Activated T-cell treated with anti-CD3 and anti-CD28 coated beads for 1 hour (primary cell): Measurements from ENCODE around the gene OTP.

ENCODE experiments used
- DNase-seq: peaks from one replicate; pipeline ENCODE4 v3.0.0-alpha.2; 2020; ENCODE audit warnings: low read depth

Gene OTP

GRCh38 chr5:77637998-77638762 is at the start of gene OTP:
Gene OTP (minus strand): TSS chr5:77638713. CDS start chr5:77638549, 164 bp downstream.
- no peak for DNase-seq

DNA sequence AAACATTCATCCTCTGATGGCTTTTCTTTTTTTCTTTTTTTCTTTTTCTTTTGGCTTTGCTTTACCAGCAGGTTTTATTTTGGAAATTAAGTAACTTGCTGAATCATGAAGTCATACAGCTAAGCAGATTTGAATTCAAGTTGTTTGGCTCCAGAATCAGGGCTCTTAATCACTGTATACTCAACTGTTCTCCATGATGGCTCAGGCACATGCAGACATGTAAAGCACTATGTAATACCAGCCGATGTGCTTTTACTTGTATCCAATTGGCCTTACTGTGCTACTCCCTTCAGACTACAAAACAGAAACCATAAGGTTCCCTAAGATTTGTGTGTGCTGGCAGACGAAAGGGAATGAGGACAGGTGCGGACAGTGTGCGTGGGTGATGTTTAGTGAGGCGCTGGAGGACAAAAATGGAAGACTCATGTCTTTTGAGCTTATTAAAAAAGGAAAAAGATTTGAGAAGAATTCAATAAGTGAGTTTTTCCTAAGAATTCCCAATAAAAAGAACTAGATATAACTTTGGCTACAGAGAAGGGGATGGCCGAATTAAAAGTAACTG is 44.7 kb upstream of the OTP start:
- no peak for DNase-seq

- no peak for DNase-seq
Observed at GRCh38 chr5:77670526-77670925, 32.0 kb upstream of the OTP start.

- DNase-seq, result no peak
Observed at GRCh38 chr5:77669677-77670076, 31.2 kb upstream of the OTP start.

DNA sequence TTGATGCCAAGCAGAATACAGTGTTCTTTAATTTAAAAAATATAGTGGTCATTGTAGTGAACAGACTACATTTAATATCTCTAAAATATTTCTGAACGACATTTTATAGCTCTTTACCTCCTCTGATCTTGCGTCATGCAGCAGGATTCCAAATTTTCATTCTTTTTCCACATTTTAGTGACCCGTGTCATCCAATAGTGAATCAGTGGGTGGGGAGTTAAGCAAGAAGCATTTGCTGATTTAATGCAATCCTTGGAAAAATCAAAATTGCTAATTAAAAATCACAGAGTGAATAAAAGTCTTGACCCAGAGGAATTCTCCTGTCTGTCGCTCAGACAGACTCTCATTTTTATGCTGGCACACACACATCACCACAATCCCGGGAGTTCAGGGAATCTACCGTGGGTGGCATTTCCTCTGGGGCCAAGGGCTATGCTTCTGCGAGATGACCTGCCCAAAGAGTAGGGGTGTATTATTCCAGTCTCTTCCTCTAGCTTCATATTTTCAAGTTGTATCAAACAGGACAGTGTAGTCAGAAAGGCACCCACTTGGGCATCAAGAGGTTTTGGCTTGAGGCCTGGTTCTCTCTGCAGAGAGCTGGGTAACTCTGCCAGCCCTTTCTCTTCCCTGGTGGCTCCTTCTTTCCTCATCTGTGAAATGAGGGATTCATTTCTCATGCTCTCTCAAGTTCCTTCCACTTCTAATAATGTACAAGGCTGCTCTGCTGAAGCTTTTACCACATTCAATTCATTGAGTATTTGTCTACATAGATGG is 24.8 kb upstream of the OTP start:
- no peak for DNase-seq

DNA sequence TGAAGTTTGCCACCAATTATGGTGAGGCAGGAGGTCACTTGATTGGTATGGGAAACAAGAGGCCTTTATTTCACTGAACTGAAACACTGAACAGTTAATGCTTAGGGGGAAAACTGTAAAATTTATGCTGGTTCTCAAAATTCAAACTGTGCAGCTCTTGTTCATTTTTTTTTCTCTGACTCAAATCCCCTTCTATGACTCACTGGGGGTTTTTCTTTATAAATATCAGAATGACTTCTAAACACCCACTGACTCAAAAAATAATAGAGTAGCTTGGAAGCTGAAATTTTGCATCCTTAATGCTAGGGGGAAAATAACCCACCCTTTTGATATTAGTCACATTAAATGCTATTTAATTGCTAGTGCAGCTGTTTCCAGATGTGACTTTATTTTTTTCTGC is 24.1 kb upstream of the OTP start:
- DNase-seq, result no peak

DNA sequence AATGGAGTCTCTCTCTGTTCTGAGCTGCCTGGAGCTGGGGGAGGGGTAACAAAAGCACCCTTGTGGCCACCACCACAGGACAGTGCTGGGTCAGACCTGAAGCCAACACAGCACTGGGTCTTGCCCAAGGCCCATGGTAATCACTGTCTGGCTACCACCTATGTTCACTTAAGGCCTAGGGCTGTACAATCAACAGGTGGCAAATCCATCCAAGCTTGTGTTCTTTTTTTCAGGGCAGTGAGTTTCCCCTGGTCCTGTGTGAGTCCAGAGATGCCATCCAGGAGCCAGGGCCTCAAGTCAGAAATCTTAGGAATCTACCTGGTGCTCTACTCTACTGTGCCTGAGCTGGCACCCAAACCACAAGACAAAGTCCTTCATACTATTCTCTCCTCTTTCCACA is 20.1 kb upstream of the OTP start:
- no peak for DNase-seq

- DNase-seq, result no peak
Observed at GRCh38 chr5:77651343-77651742, 12.8 kb upstream of the OTP start.

DNA sequence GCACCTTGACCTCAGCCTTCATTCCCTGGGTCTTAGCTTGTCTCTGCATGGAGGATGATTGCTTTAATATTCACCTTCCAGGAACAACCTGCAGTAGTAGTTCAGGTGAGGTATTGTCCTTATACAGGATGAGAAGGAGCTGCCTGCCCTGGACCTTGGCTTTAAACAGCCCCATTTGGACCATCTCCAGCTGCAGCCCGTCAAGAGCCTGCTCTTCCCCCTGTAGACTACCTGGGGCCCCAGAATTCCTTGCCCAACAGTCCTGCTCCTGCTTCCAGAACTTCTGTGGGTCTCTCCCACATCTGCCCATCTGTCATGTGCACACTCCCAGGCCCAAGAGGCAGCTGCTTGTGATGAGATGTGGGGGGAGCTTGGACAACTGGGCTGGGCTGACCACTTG is 12.2 kb upstream of the OTP start:
- DNase-seq, result no peak

- DNase-seq, result no peak
Observed at GRCh38 chr5:77649776-77650175, 11.3 kb upstream of the OTP start.

DNA sequence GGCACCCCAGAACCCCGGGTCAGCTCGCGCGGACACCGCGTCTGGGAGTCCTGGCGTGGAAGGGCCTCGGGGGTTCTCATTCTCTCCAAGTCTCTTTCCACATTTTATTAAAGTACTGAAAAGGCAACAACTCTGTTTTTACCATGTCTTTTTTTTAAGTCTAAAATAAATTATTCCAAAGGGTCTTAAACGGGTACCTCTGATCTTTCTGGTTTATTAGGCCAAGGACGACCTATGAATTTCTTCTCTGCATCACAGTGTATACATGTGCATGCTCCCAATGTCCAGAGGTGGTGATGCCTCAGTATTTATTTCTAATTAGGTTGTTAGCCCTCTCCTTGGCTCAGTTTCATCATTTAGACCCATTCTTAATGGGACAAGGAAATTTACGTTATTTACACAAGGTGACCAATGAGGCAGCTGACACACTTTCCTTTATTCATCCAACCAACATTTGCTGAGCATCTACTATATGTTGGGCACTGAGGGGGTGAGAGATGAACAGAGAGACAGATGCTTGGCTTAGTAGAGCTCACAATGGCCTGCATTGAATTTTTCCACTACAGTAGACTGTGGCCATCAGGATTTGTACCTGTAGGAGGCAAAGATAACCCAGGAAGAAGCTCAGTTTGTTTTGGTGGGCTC is 7.6 kb upstream of the OTP start:
- no peak for DNase-seq

GRCh38 chr5:77645158-77645994 is 6.9 kb upstream of the OTP start:
- no peak for DNase-seq

DNA sequence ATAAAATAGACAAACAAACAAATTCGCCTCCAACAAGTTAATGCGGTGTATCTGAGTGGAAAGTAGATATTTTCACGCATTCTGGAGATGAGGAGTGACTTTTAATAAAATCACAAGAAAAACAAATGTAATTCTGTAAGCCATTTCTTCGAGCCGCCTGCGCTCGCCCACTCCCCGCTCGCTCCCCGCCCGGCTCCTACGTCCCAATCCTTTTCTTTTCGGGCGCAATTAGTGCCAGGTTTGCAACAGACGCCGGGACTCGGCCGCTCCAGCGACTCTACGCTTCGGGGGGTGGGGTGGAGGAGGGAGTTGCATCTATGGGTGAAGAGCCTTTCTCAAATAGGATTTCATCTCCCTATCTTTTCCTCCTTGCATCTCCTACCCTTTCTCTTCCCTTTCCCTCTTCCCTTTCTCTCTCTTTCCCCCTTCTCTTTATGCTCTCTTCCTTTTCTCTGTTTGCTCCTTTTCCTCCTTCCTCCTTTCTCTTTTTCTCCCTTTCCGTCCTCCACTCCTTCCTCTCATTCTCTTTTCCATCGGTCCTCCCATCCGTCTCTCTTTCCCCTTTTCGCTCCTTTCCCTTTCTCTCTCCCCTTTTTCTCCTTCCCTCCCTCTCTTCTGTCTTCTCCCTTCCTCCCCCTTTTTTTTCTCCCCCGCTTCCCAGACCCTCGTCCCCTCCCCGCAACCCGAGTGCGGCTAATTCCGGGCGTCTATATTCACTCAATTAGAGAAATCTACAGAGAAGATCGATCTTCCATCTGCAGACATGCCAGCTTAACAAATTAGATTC is 6.1 kb upstream of the OTP start:
- DNase-seq, result no peak

DNA sequence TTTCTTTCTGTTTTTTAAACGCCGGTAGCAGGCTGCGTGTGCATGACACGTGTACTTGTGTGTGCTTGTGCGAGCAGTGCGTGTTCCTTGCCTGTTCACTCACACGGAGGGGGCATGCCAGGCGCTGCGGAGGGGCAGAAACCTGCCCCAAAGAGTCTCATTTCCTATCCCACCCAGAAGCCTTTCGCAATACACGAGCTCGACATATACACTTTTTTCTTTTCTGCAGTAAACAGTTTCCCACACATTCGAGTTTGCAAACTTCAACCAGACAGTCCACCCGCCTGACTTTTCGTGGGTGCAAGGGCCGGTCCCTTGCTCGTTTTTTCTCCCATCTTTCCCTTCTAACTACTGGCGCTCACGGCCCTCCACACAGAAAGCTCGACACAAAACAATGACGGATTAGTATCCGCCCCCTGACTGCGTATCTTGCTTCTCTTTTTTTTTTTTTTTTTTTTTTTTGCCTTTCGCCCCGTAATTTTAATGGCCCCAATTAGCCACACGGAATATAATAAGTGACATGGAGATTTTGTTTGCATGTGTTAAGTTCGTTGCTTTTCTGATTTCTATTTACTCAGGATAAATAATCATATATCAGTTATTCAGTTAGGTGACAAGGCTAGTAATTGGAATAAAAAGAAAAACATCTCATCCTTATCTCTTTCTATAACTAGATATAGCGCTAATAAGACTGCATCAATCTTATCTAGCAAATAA is 5.3 kb upstream of the OTP start:
- no peak for DNase-seq

DNA sequence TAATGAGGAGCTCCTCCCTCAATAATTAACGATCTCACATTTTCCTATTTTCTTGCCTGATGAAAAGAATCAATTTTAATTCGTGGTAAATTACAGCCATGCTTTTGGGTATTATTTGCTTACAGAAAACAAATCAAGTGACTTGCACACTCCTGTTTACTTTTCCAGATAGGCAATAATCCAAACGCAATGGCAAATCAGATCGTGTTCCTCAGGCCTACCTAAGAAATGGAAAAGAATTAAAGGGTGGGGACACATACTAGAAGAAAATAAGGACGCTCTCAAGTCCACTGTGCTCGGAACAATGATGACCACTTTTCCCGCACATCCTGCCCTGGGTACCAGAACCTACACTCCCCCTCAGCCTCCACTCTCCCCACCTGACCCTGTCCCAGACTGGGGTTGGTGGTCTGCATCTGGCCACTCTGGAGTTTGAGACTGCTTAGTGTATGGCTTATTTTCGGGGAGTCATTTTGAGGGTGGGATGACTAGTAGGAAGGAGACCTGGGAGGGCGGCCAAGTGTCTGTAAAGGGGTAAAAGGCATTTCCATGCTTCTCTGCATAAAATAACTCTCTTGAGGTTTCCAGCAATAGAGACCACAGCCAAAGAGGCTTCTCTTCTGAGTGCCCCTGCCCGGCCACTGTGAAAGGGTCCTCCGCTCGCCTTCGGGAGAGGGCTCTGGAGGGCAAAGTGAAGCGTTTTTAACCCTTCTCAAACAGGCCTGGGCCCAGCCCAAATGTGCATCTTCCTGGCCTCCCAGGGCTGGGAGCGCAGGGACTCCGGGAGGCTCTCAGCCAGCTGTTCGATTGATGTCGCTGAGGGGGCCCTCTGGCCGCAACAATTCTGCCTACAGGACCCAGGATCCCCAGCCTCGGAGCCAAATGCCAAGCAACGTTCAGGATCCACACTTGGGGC is 4.5 kb upstream of the OTP start:
- no peak for DNase-seq

DNA sequence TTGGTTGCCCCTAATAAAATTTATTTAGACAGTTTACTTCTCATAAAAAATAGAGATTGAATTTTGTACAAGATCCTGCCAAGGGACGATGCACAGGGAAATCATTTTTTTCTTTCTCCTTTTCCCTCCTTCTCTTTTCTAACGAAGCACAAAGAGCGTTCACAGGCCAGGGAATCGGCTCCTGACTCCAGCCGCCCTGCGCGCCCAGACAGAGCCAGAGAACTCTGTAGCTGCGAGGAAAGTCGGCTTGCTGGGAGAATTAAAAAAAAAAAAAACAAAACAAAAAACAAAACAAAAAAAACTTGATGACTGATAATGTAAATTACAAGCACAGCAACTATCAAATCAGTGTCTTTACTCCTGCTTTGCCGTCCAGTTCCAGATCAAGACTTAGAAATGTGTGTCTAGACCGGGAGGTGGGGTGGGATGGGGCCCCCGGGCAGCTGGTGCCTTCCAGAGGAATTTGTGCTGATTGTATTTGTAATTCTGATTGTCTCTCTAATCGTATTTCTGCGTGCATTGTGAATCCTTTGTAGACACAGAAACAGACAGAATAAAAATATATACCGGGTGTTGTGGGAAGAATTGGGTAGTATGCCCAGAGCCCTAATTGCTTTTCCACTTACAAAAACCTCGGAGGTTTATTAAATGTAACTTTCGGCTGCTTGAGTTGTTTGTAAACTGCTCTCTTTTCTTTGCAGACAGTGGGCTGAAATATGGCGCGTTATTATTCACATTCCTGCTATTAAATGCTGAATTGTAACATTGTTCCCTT is 3.6 kb upstream of the OTP start:
- no peak for DNase-seq

- DNase-seq, result no peak
Observed at GRCh38 chr5:77641397-77641943, 3.0 kb upstream of the OTP start.
